Nephron (organoid): ENCODE data around the gene SUN2.

Experiments
- H3K27ac Mint-ChIP-seq, 3 experiments: 2 replicates each; pipeline ENCODE4 v1.8.0; 2020; ENCODE audit warnings: mixed read lengths in 3 of 3, mild to moderate bottlenecking in 2 of 3, moderate library complexity in 1 of 3
- H3K27me3 Mint-ChIP-seq: 2 replicates; pipeline ENCODE4 v1.8.0; 2021; ENCODE audit warnings: low read depth, mild to moderate bottlenecking, moderate library complexity, mixed read lengths
- H3K36me3 Mint-ChIP-seq: 2 replicates; pipeline ENCODE4 v1.8.0; 2020; ENCODE audit warnings: low read depth, mixed read lengths
- H3K4me1 Mint-ChIP-seq: 2 replicates; pipeline ENCODE4 v1.8.0; 2020; ENCODE audit warnings: mixed read lengths
- H3K4me3 Mint-ChIP-seq, 3 experiments: 2 replicates each; pipeline ENCODE4 v1.8.0; 2020; ENCODE audit warnings: mild to moderate bottlenecking in 3 of 3, mixed read lengths in 3 of 3, moderate library complexity in 2 of 3
- H3K9me3 Mint-ChIP-seq: 2 replicates; pipeline ENCODE4 v1.8.0; 2020; ENCODE audit warnings: mixed read lengths
- TF ChIP-seq, protein P1 (sequence below), 3 experiments: fragments of 200-600 bp; sonication (generic); IDR thresholded peaks; one replicate each; pipeline ENCODE4 v1.5.0; 2021; ENCODE audit warnings: antibody characterized with exemption in 3 of 3; ENCODE audit not compliant: unreplicated experiment in 3 of 3

Gene SUN2

DNA sequence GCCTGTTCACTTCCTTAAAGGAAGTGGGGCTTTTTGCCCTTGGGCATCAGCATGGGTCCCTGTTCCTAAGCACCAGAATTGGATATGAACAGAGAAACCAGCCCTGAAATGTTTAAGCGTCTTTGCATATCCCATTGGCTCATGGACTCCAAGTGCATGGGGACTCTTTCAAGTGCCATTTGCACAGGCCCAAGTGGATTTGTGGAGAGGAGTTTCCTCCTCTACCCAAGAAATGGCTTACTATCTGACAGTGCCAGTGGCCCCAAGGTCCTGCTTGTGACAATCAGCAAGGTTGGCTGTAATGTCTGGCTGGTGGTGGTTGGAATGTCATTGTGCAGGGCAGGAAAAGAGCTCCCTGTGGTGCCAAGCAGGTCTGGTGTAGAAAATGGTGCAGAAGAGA is 70.0 kb downstream of the SUN2 start:
- TF ChIP-seq, protein P1, sequence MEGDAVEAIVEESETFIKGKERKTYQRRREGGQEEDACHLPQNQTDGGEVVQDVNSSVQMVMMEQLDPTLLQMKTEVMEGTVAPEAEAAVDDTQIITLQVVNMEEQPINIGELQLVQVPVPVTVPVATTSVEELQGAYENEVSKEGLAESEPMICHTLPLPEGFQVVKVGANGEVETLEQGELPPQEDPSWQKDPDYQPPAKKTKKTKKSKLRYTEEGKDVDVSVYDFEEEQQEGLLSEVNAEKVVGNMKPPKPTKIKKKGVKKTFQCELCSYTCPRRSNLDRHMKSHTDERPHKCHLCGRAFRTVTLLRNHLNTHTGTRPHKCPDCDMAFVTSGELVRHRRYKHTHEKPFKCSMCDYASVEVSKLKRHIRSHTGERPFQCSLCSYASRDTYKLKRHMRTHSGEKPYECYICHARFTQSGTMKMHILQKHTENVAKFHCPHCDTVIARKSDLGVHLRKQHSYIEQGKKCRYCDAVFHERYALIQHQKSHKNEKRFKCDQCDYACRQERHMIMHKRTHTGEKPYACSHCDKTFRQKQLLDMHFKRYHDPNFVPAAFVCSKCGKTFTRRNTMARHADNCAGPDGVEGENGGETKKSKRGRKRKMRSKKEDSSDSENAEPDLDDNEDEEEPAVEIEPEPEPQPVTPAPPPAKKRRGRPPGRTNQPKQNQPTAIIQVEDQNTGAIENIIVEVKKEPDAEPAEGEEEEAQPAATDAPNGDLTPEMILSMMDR (IDR thresholded peaks at IDR 0.05; ENCODE audit: unreplicated experiment in 3 of 3), result no peak
- Mint-ChIP-seq H3K27me3 (no peaks in the 10 kb centered on the region), H3K4me3 (no peak overlapping the region), H3K27ac (no peak overlapping the region), H3K36me3 (peaks cover 80% of the 10 kb centered on the region), H3K4me1 (peaks cover 21% of the 10 kb centered on the region), H3K9me3 (peaks cover 5% of the 10 kb centered on the region)

DNA sequence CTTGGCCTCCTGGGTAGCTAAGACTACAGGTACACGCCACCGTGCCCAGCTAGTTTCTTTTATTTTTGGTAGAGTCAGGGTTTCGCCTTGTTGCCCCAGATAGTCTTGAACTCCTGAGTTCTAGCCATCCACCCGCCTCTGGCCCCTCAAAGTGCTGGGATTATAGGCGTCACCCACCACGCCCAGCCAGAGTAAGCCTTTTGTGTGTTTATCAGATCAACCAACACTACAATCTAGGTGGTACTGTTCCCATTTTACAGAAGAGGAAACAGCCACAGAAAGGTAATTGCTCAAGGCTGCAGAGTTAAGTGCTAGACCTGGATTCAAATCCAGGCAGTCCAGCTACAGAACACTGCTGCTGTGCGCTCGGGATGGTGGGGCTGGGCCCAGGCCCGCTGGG is 70.9 kb downstream of the SUN2 start:
- peaks cover 21% of the 10 kb centered on the region for H3K4me1 Mint-ChIP-seq
- H3K9me3 Mint-ChIP-seq, result peaks cover 5% of the 10 kb centered on the region

More for the DNA sequence above, 70.9 kb downstream of the SUN2 start:
- Mint-ChIP-seq H3K4me3 (peak overlapping the region; percentile 38 to 58 (median 54)), H3K36me3 (peaks cover 78% of the 10 kb centered on the region), H3K27me3 (no peaks in the 10 kb centered on the region), H3K27ac (no peak overlapping the region)
- TF ChIP-seq, protein P1 (IDR thresholded peaks at IDR 0.05; ENCODE audit: unreplicated experiment in 3 of 3), result no peak
